Measurements from ENCODE around the gene FMN1.

- peak; percentile 18; the same call in 1 of the 2 replicates for TF ChIP-seq CTCF (conservative IDR thresholded peaks at IDR 0.05; ENCODE audit: low read depth, low read length)
- no peak for TF ChIP-seq EZH2 (IDR thresholded peaks at IDR 0.05; ENCODE audit: borderline replicate concordance, low read depth, low read length, poor library complexity, severe bottlenecking)
Measured at GRCh38 chr15:33182278-33182905, 12.1 kb downstream of the FMN1 start.

Measured in A673 (cell line).